Endodermal cell (in vitro differentiated cells): Measurements from ENCODE around the gene PHF23. TPM values are rescaled to one million over a fixed set of nuclear protein-coding genes. Genes with fewer than 3 reads are reported as not detected.

Source experiments
- DNase-seq: peaks from one replicate; pipeline ENCODE4 v3.0.0-alpha.2; 2017
- H3K27ac ChIP-seq: 2 replicates; pipeline ENCODE4 v1.5.1; 2013; ENCODE audit warnings: mild to moderate bottlenecking, low read depth, low read length, moderate library complexity
- H3K27me3 ChIP-seq: 2 replicates; pipeline ENCODE4 v1.6.1; 2013; ENCODE audit warnings: mild to moderate bottlenecking, low read length, moderate library complexity; ENCODE audit not compliant: insufficient read depth, control insufficient read depth, poor library complexity, severe bottlenecking
- H3K36me3 ChIP-seq: 2 replicates; pipeline ENCODE4 v1.7.0; 2013; ENCODE audit warnings: mild to moderate bottlenecking, low read length, moderate library complexity; ENCODE audit not compliant: control insufficient read depth, insufficient read depth
- H3K4me1 ChIP-seq: one replicate; pipeline ENCODE4 v1.7.0; 2013; ENCODE audit warnings: low read length; ENCODE audit not compliant: control insufficient read depth, insufficient read depth
- H3K4me3 ChIP-seq: 2 replicates; pipeline ENCODE4 v1.5.1; 2013; ENCODE audit warnings: mild to moderate bottlenecking, low read length, moderate library complexity
- H3K9ac ChIP-seq: 2 replicates; pipeline ENCODE4 v1.6.1; 2013; ENCODE audit warnings: mild to moderate bottlenecking, low read length, moderate library complexity; ENCODE audit not compliant: poor library complexity, severe bottlenecking; ENCODE audit errors: extremely low read depth
- H3K9me3 ChIP-seq: 2 replicates; pipeline ENCODE4 v1.6.1; 2013; ENCODE audit warnings: mild to moderate bottlenecking, low read length, moderate library complexity; ENCODE audit not compliant: control insufficient read depth
- H3K27ac Mint-ChIP-seq: 2 replicates; pipeline ENCODE4 v1.8.0; 2020; ENCODE audit warnings: mixed read lengths
- H3K27me3 Mint-ChIP-seq: 2 replicates; pipeline ENCODE4 v1.8.0; 2021; ENCODE audit warnings: mild to moderate bottlenecking, mixed read lengths; ENCODE audit not compliant: insufficient read depth
- H3K36me3 Mint-ChIP-seq: 2 replicates; pipeline ENCODE4 v1.8.0; 2020; ENCODE audit warnings: low read depth, mixed read lengths
- H3K4me1 Mint-ChIP-seq: 2 replicates; pipeline ENCODE4 v1.8.0; 2020; ENCODE audit warnings: mixed read lengths
- H3K4me3 Mint-ChIP-seq: 2 replicates; pipeline ENCODE4 v1.8.0; 2020; ENCODE audit warnings: mild to moderate bottlenecking, moderate library complexity, mixed read lengths
- H3K9me3 Mint-ChIP-seq: 2 replicates; pipeline ENCODE4 v1.8.0; 2020; ENCODE audit warnings: mild to moderate bottlenecking, mixed read lengths
- WGBS, 2 experiments: methylation state at CpG; one replicate each; pipeline versions ENCODE4 v1.1.5 to v1.1.7; 2013; ENCODE audit warnings: missing lambda C conversion rate in 2 of 2, mixed read lengths in 1 of 2; ENCODE audit not compliant: insufficient coverage in 1 of 2, insufficient read length in 1 of 2; 5-methylcytosine and 5-hydroxymethylcytosine counted together
- long read RNA-seq, 4 experiments: library from polyadenylated mRNA in 2 of 4; library from RNA in 1 of 4; library from capped mRNA in 1 of 4; stranded (forward) in 3 of 4; unstranded in 1 of 4; transcript quantifications; one replicate each; pipeline ENCODE4 v2.0.0, GENCODE V29; 2020 to 2021; ENCODE audit warnings: inconsistent platforms in 1 of 4
- polyA plus RNA-seq, 2 experiments: library from polyadenylated mRNA; stranded (reverse); fragments of 50-300 nt; gene quantifications; one replicate each; pipeline ENCODE4 v1.2.3, GENCODE V29; 2013
- total RNA-seq, 2 donors: library from RNA; stranded (reverse); fragmentation: NEBNext Ultra II Directional in 1 of 2; extraction: Animal tissue kit (Norgen Biotek cat#: 25700) in 1 of 2; gene quantifications; 2 replicates in 1 of 2; 3 replicates in 1 of 2; pipeline ENCODE4 v1.2.1, GENCODE V29; 2021
- TF ChIP-seq, protein P1 (sequence below): fragments of 200-600 bp; sonication (generic); conservative IDR thresholded peaks from 2 replicates; pipeline ENCODE4 v1.5.0; 2021; ENCODE audit warnings: antibody characterized with exemption, mild to moderate bottlenecking

PHF23 gene
- 10 to 100 TPM; 67.3 to 71.6 TPM for total RNA-seq
- 59.3 TPM for polyA plus RNA-seq (2013, experiment 1 of 2)
- 53.4 TPM for polyA plus RNA-seq (2013, experiment 2 of 2)
- long read RNA-seq, experiment 1, transcript PHF23-201 (5 exons, 2,037 nt): major isoform, 13 of 31 reads
- long read RNA-seq, experiment 1, partial matches to known transcripts: 10 of 31 reads
- long read RNA-seq, experiment 1, other reads (novel, unspliced or antisense): 8 of 31 reads
- long read RNA-seq, experiment 2, transcript PHF23-205 (5 exons, 1,768 nt): minor isoform, 6 of 140 reads
- long read RNA-seq, experiment 2, transcript PHF23-201 (5 exons, 2,037 nt): major isoform, 117 of 140 reads
- long read RNA-seq, experiment 2, partial matches to known transcripts: 7 of 140 reads
- long read RNA-seq, experiment 2, other reads (novel, unspliced or antisense): 10 of 140 reads
- long read RNA-seq, experiment 3, transcript PHF23-201 (5 exons, 2,037 nt): major isoform, 15 of 54 reads
- long read RNA-seq, experiment 3, partial matches to known transcripts: 9 of 54 reads
- long read RNA-seq, experiment 3, other reads (novel, unspliced or antisense): 26 of 54 reads
- long read RNA-seq, experiment 4, transcript PHF23-201 (5 exons, 2,037 nt): major isoform, 32 of 39 reads
- long read RNA-seq, experiment 4, partial matches to known transcripts: 3 of 39 reads
- long read RNA-seq, experiment 4, other reads (novel, unspliced or antisense): 3 of 39 reads

DNA sequence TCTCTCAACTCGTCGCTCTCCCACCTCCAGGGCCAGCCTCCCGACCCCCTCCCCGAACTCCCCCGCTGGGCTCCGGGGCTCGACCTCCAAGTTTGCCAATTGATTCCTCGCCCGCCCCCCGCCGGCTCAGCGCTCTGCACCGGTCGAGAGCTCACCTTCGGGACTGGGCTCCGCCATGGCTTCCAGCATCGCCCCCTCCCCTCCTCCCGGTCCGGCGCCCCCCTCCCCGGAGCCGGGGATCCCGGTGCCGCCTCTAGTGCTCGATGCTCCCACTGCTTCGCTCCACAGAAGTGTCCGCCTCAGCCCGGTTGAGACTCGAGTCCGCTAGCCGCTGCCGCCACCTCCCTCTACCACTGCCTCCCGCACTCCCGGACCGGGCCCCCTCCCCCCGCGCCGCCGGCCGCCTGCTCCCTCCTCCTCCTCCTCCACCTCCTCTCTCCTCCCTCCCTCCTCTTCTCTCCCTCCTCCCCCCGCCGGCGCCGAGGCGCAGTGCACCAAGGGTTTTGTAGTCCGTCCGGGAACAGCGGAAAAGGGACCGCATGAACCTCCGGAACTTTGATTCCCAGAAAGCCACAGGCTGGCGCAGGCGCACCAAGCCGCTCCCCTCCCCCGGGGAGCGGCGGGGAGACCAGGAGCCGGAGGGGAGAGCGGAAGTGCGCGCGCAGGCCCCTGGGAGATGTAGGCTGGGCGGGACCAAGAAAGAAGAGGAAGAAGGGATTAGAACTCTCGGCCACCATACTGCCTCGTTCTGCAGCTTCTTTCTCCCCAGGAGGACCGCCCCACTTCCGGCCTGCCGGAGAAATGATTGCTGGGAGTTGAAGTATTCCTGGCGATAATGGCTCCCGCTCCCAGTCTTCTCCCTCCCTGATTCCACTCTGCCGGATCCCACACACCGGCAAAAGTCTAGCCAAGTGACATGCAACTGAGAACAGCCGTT lies at the start of gene PHF23:
PHF23 (minus strand) TSS at position 367 of the 937 bp plus-strand sequence; CDS start at position 189, 178 bp downstream.
- peak; percentile 100 for DNase-seq
- no peaks in the 10 kb centered on the region for H3K27me3 ChIP-seq
- Mint-ChIP-seq H3K4me3 (peak within 1 kb of the TSS; percentile 100), H3K4me1 (peaks cover 42% of the 10 kb centered on the region), H3K27ac (peak within 1 kb of the TSS; percentile 98), H3K9me3 (no peaks in the 10 kb centered on the region), H3K27me3 (no peaks in the 10 kb centered on the region), H3K36me3 (peaks cover 44% of the 10 kb centered on the region)
- TF ChIP-seq, protein P1, sequence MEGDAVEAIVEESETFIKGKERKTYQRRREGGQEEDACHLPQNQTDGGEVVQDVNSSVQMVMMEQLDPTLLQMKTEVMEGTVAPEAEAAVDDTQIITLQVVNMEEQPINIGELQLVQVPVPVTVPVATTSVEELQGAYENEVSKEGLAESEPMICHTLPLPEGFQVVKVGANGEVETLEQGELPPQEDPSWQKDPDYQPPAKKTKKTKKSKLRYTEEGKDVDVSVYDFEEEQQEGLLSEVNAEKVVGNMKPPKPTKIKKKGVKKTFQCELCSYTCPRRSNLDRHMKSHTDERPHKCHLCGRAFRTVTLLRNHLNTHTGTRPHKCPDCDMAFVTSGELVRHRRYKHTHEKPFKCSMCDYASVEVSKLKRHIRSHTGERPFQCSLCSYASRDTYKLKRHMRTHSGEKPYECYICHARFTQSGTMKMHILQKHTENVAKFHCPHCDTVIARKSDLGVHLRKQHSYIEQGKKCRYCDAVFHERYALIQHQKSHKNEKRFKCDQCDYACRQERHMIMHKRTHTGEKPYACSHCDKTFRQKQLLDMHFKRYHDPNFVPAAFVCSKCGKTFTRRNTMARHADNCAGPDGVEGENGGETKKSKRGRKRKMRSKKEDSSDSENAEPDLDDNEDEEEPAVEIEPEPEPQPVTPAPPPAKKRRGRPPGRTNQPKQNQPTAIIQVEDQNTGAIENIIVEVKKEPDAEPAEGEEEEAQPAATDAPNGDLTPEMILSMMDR: no peak
- WGBS, 2 experiments: 0% methylated on average over 8 to 72 of the region's 72 CpGs
- H3K4me1 ChIP-seq: peaks cover 5% of the 10 kb centered on the region
- H3K9ac ChIP-seq: peak within 1 kb of the TSS; percentile 97
- peak within 1 kb of the TSS; percentile 96 for H3K4me3 ChIP-seq
- no peaks in the 10 kb centered on the region for H3K9me3 ChIP-seq
- H3K36me3 ChIP-seq: peaks cover 43% of the 10 kb centered on the region
- H3K27ac ChIP-seq: peak within 1 kb of the TSS; percentile 60

DNA sequence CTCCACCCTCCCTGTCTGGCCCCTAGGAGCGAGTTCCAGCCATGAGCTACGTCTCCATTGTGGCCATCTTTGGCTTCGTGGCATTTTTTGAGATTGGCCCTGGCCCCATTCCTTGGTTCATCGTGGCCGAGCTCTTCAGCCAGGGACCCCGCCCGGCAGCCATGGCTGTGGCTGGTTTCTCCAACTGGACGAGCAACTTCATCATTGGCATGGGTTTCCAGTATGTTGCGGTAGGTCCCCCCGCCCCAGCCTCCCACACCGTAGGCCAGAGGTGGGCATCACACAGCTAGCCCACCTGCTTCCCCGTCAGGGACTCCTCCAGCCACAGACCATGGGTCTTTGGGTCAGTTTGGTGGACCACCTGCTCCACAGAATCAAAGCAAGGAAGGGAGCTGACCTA lies 46.4 kb upstream of the PHF23 start:
- H3K27me3 Mint-ChIP-seq: peaks cover 49% of the 10 kb centered on the region
- peaks cover 4% of the 10 kb centered on the region for H3K4me1 ChIP-seq
- TF ChIP-seq, protein P1: no peak
- H3K9me3 ChIP-seq: no peaks in the 10 kb centered on the region
- no peak overlapping the region for H3K27ac ChIP-seq
- no peaks in the 10 kb centered on the region for H3K36me3 ChIP-seq
- no peak overlapping the region for H3K27ac Mint-ChIP-seq
- DNase-seq: no peak
- H3K9me3 Mint-ChIP-seq: no peaks in the 10 kb centered on the region
- no peak overlapping the region for H3K9ac ChIP-seq
- H3K36me3 Mint-ChIP-seq: no peaks in the 10 kb centered on the region
- 90 to 98% methylated on average over 7 to 12 of the region's 12 CpGs for WGBS, 2 experiments
- H3K4me3 Mint-ChIP-seq: no peak overlapping the region
- no peaks in the 10 kb centered on the region for H3K4me1 Mint-ChIP-seq
- H3K27me3 ChIP-seq: peaks cover 16% of the 10 kb centered on the region
- no peak overlapping the region for H3K4me3 ChIP-seq

DNA sequence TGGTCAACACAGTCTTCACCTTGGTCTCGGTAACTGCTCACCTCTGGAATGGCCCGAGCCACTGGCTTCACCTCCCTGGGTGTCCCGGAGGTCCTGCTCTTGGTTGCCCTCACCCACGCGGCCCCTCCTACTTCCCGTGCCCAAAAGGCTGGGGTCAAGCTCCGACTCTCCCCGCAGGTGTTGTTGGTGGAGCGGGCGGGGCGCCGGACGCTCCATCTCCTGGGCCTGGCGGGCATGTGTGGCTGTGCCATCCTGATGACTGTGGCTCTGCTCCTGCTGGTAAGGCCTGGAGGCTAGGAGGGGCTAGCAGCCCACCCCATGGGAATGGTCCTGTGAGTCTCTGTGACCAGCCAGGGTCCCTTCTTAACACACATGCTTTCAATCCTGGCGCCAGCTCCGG lies 45.7 kb upstream of the PHF23 start:
- no peaks in the 10 kb centered on the region for H3K36me3 Mint-ChIP-seq
- H3K9me3 Mint-ChIP-seq: no peaks in the 10 kb centered on the region
- no peaks in the 10 kb centered on the region for H3K9me3 ChIP-seq
- H3K4me3 ChIP-seq: no peak overlapping the region
- H3K27ac Mint-ChIP-seq: no peak overlapping the region
- no peak for DNase-seq
- TF ChIP-seq, protein P1: no peak
- no peak overlapping the region for H3K27ac ChIP-seq
- WGBS, 2 experiments: 90 to 96% methylated on average over 10 to 16 of the region's 16 CpGs
- H3K27me3 ChIP-seq: peaks cover 16% of the 10 kb centered on the region
- H3K36me3 ChIP-seq: no peaks in the 10 kb centered on the region
- H3K4me1 ChIP-seq: peaks cover 5% of the 10 kb centered on the region
- no peak overlapping the region for H3K4me3 Mint-ChIP-seq
- H3K4me1 Mint-ChIP-seq: peaks cover 5% of the 10 kb centered on the region
- H3K9ac ChIP-seq: no peak overlapping the region
- peaks cover 44% of the 10 kb centered on the region for H3K27me3 Mint-ChIP-seq
